D721Med (cell line): ENCODE results near the gene FCRLB.

Experiments
- DNase-seq: peaks from one replicate; pipeline ENCODE4 v3.0.0; 2011; ENCODE audit warnings: low spot score; ENCODE audit not compliant: insufficient read length
- FAIRE-seq: peaks from 2 replicates; lab custom pipeline; 2011; peaks lifted over from hg19 to GRCh38; lab: Jason Lieb, UNC
- CTCF ChIP-seq: IDR thresholded peaks from 2 replicates; pipeline ENCODE4 v1.5.1; 2012; ENCODE audit warnings: mild to moderate bottlenecking, control low read depth; ENCODE audit not compliant: insufficient read depth; ENCODE audit errors: missing control alignments

Gene FCRLB

GRCh38 chr1:161707503-161707902 lies 13.8 kb upstream of the FCRLB start:
- no peak for FAIRE-seq
- no peak for DNase-seq
- TF ChIP-seq CTCF: no peak

GRCh38 chr1:161709373-161709772 lies 12.0 kb upstream of the FCRLB start:
- no peak for FAIRE-seq
- no peak for DNase-seq
- TF ChIP-seq CTCF: no peak

GRCh38 chr1:161710560-161710959 lies 10.8 kb upstream of the FCRLB start:
- DNase-seq (no peak), FAIRE-seq (no peak)
- no peak for TF ChIP-seq CTCF

- no peak for FAIRE-seq
- TF ChIP-seq CTCF: no peak
- no peak for DNase-seq
These were observed 2.6 kb upstream of the FCRLB start for GRCh38 chr1:161718559-161719324.

- no peak for TF ChIP-seq CTCF
- no peak for FAIRE-seq
- no peak for DNase-seq
These were observed 2.1 kb upstream of the FCRLB start for GRCh38 chr1:161719325-161719611.

- DNase-seq: no peak
- TF ChIP-seq CTCF: no peak
- FAIRE-seq: no peak
These were observed 922 bp upstream of the FCRLB start for GRCh38 chr1:161720422-161720821.

- no peak for DNase-seq
- FAIRE-seq: no peak
- TF ChIP-seq CTCF: no peak
These were observed 497 bp downstream of the FCRLB start for GRCh38 chr1:161721738-161722343.
